ENCODE results near the gene CHCHD3. TPM values are rescaled to one million over a fixed set of nuclear protein-coding genes. Genes with fewer than 3 reads are reported as not detected.

Gene CHCHD3
- total and polyA plus RNA-seq, 12 donors = 12.3 to 113 (median 54.2) TPM

- H3K27me3 ChIP-seq = no peaks in the 10 kb centered on the region
- TF ChIP-seq POLR2A (IDR thresholded peaks at IDR 0.05) (no peak), CTCF (IDR thresholded peaks at IDR 0.05) (no peak)
- no peaks in the 10 kb centered on the region for H3K9me3 ChIP-seq (replicated peaks in 1 of 3)
- DNase-seq = no peak
- no peak overlapping the region for H3K27ac ChIP-seq
- 64 to 71% (median 69%) methylated on average over 6 of the region's 6 CpGs for WGBS, 4 donors
- H3K4me1 ChIP-seq (replicated peaks in 1 of 2) = no peaks in the 10 kb centered on the region
- H3K36me3 ChIP-seq (replicated peaks in 1 of 2) = no peaks in the 10 kb centered on the region
- intact Hi-C loops (cut with DNase I) = no loop called here
- H3K4me3 ChIP-seq = no peak overlapping the region
Observed at GRCh38 chr7:132964876-132965275, 117.0 kb downstream of the CHCHD3 start.

- no peak overlapping the region for H3K4me3 ChIP-seq
- no peaks in the 10 kb centered on the region for H3K4me1 ChIP-seq (replicated peaks in 1 of 2)
- no peak overlapping the region for H3K27ac ChIP-seq
- no peak for DNase-seq
- TF ChIP-seq POLR2A (IDR thresholded peaks at IDR 0.05) = no peak
- no peak for TF ChIP-seq CTCF (IDR thresholded peaks at IDR 0.05)
- 89 to 95% (median 94%) methylated on average over 6 of the region's 6 CpGs for WGBS, 4 donors
- no peaks in the 10 kb centered on the region for H3K9me3 ChIP-seq (replicated peaks in 1 of 3)
- no peaks in the 10 kb centered on the region for H3K27me3 ChIP-seq
- no peaks in the 10 kb centered on the region for H3K36me3 ChIP-seq (replicated peaks in 1 of 2)
- intact Hi-C loops (cut with DNase I) = no loop called here
Observed at GRCh38 chr7:132959891-132960290, 122.0 kb downstream of the CHCHD3 start.

GRCh38 chr7:132956556-132956955, 125.3 kb downstream of the CHCHD3 start:
- TF ChIP-seq POLR2A (IDR thresholded peaks at IDR 0.05) (no peak), CTCF (IDR thresholded peaks at IDR 0.05) (no peak)
- no peak overlapping the region for H3K4me3 ChIP-seq
- no peaks in the 10 kb centered on the region for H3K27me3 ChIP-seq
- DNase-seq = no peak
- H3K9me3 ChIP-seq (replicated peaks in 1 of 3) = no peaks in the 10 kb centered on the region
- WGBS, 4 donors = 81 to 100% (median 89%) methylated on average over 2 of the region's 2 CpGs
- no peaks in the 10 kb centered on the region for H3K36me3 ChIP-seq (replicated peaks in 1 of 2)
- intact Hi-C loops (cut with DNase I) = no loop called here
- H3K27ac ChIP-seq = no peak overlapping the region
- H3K4me1 ChIP-seq (replicated peaks in 1 of 2) = no peaks in the 10 kb centered on the region

GRCh38 chr7:132953468-132953867, 128.4 kb downstream of the CHCHD3 start:
- Histone ChIP-seq H3K36me3 (replicated peaks in 1 of 2) (no peaks in the 10 kb centered on the region), H3K27me3 (no peaks in the 10 kb centered on the region), H3K4me1 (replicated peaks in 1 of 2) (no peaks in the 10 kb centered on the region), H3K9me3 (replicated peaks in 1 of 3) (no peaks in the 10 kb centered on the region), H3K4me3 (no peak overlapping the region), H3K27ac (no peak overlapping the region)
- WGBS, 4 donors = 87 to 95% (median 94%) methylated on average over 2 of the region's 2 CpGs
- TF ChIP-seq POLR2A (IDR thresholded peaks at IDR 0.05) (no peak), CTCF (IDR thresholded peaks at IDR 0.05) (no peak)
- intact Hi-C loops (cut with DNase I) = no loop called here
- DNase-seq = no peak
